Ecto neural progenitor cell (in vitro differentiated cells): ENCODE results near the gene ANKRD1.
A peak's percentile ranks its signal among the peaks of the same experiment; 100 is the strongest.
"Not testable (repeated sequence)": the region's sequence is repeated elsewhere in the genome, so short reads cannot be mapped to it uniquely, and the experiment has no call there.

Experiments used
- DNase-seq: peaks from one replicate; pipeline ENCODE4 v3.0.0-alpha.2; 2018; ENCODE audit warnings: low spot score

Gene ANKRD1

DNA sequence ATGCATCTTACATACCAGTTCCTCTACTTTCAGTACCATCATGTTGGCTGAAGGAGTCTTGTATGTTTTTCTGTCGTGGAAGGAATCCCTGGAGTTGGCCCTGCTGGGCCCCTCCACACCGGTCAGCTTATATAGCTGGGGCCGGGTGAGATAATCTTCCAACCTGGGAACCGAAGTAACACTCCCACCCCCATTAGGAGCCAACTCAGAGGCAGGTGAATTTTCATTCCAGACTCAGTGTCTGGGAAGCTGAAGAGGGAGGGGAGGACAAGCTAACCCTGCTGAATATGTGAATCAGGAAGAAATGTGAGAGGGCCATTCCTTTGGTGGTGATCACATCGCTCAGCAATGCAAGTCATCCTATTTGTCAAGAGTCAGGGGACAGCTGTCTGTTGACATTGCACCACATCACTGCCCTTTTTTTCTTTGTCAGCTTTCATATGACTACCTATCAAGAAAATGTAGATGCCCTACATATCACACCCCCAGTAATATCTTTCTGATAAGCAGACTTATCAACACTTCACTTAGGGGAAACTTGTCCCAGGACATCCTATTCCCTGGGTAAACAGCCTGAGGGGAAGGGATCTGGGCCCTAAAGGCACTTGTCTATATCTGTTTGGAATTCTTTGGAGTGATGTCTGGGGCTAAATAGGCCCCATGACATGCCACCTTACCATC, at the start of gene ANKRD1:
TSS of gene ANKRD1 (minus strand) at position 102 of the 681 bp plus-strand sequence. CDS start at position 42, 60 bp downstream.
- DNase-seq = peak; percentile 52

DNA sequence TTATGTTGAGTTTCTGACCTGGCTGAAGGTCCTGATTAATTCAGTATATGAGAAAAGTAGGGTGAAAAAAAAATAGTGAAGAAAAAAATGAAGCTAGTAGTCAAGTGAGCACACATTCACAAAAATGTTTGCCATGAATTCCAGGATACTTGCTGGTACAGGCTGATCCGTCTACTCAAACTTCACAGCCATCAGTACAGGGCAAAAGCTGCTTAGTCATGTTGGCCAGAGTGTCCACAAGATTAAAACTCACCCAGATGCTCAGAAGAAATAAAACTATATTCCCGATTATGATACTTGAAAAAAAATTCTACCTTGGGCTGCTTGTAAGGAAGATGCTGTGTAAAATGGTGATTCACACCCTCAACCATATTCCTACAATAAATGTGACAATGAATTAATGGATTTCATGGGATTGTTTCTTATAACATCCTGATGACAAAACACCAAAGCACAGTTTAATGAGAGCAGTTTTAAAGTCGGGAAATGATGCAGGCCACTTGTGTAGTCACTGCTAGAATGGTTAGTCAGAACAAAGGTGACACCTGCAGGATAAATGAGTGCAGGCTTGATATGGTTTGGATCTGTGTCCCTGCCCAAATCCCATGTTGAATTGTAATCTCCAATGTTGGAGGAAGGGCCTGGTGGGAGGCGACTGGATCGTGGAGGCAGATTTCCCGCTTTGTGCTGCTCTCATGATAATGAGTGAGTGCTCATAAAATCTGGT, 49.2 kb upstream of the ANKRD1 start:
- no peak for DNase-seq

DNA sequence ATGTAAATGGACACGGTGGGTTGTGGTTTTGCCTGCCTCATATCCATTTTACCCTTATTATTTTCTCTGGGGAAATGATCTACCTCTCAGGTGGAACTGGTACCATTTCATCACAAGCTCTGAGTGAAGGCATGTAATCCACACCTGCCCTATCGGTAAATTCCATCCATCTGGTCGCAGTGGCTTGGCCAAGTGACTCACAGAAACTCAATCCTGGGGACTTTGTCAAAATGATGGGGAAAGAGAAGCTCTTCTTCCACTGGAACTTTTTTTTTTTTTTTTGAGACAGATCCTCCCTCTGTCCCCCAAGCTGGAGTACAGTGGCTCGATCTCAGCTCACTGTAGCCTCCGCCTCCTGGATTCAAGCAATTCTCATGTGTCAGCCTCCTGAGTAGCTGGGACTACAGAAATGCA, 48.2 kb upstream of the ANKRD1 start:
- no peak for DNase-seq

DNA sequence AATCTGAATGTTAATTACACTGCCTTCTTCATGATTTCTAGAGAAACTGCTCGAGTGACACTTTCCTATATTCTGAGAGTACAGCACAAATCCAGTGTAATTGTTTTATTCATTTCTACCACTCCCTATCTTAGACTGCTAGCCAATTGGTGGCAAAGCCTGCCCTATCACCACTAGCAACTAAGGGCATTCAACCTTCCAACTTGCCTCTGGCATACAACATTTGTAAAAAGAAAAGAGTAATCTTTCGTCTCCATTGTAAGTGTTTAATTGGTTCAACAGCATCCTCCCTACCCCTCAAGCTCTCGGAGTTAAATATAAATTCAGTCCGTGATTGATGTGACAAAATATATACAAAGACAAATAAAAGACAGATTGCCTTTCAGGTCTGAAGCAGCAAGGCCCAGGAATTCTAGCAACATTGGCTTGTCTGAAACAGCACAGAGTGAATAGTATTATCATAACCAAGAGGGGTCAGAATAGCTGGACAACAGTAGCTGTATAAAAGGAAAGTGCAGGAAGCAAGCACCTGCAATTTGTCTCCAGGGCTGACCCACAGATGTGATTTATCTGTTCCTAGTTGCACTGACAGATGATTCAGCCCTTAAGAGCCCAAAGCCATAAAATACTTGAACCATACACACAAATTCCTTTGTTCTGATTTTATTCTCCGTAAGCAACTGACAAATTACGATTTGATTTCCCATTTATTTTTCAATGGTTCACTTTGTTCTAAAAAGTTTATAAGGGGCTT, 47.6 kb upstream of the ANKRD1 start:
- no peak for DNase-seq

DNA sequence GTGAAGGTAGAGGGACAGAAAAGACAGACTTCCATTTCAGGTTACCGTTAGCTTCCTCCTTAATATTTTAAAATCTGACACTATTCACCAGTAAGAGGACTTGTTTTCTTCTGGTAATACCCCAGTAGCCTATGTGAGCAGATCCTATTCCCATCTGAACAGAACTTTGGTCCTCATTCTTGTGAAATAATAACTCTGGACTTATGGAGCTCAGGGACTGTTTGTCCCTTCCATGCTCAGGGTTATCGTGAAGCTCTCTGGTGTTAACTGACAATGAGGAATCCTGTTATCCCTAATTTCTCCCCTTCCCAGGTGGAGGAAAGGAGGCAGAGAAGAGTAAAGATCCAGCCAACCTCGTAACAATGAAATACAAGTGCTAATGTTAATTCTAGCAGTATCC, 47.0 kb upstream of the ANKRD1 start:
- no peak for DNase-seq

DNA sequence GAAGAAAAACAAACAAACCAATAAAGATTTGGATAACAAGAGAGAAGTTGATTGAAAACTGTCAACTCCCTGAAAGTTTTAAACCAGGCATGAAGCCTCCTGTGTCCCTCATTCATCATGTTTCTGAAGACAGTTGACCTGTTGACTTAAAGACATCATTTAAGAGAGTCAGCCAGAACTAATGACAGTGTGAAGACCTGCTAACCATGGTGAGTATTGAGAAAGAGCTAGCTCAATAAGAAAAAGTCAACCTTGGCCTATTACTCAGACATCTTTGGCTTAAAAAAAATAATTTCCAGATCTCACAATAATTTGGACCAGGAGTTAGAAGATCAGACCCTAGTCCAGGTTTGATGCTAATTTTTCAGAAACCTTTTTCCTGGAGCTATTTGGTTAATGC, 45.3 kb upstream of the ANKRD1 start:
- no peak for DNase-seq

DNA sequence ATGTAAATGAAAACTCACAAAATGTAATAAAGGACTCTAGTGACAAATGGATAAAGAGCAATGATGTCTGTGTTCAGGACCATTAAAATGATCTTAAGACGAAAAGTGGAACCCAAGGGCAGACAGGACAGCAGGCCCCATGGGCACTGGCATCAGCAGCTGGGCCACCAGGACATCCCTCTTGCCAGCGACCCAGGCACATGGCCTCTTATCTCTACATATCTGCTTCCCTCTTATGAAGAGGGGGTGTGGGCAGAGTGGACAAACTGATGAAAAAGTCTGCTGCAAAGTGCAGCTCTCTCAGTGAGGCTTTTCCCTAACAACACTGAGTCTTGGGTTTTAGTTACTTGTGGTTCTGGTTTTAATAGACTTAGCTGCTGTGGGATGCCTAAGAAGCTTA, 44.8 kb upstream of the ANKRD1 start:
- DNase-seq = no peak

DNA sequence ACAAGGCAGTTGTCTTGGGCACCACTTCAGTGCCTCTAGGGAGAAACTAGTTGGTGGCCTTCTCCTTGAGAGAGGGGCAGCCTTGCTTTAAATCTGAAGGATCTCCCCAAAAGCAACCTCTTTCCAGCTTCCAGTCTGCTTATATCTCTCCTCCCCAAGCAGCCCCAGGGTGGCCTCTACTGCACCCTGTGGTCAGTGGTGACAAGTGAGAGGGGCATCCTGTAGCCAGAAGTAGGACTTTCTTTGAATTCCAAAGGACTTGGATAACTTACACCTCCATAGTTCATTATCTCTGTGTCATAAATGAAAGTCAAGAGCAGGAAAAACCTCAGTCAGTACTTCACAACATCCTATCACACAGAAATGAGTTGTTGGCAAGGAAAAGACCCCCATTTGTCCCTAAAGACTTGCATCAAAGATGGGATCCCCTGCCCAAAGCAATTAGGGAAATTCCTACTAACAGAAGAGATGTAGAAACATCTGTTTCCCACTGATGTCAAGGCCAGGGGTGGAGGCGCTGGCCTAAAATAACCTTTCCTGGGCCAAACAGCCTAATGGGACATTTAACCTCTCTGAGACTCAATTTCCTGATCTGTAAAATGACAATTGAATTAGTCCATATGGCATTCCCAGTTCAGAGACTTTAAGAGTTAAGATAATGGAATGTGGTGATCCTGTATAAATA, 44.0 kb upstream of the ANKRD1 start:
- no peak for DNase-seq

DNA sequence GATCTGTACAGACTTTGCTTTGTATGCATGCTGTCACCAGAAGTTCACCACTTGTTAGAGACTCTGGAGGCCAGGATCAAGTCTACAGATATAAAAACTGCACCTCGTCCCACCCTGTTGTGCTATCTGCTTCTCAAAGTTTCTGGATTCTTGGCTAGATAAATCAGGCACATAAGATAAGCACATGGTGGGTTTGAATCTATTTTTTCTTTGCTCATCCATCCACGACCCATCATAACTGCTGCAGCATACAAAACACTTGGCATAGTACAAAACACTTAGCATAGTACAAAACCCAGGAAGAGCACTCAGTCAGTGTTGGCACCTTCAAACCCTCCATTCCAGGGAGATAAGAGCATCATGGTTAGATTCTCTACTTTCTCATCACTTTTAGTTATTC, 42.4 kb upstream of the ANKRD1 start:
- DNase-seq = no peak

DNA sequence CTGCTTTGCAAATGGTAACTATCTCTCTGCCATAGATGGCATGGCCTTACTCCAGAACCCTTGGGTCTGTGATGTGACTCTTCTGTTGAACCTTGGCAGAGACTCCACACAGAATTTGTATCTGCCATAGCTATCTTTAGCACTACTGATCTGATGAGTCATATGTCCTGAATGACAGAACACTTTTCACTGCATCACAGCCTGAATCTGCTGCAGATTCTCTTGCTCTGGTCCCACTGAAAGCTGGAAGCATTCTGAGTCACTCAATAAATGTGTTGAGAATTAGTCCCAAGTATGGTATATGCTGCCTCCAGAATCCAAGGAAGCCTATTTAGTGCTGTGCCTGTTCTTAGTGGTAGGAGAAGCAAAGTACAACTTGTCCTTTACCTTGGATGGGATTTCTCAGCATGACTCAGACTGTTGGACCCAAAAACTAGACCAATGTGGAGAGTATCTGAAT, 39.5 kb upstream of the ANKRD1 start:
- DNase-seq = no peak

DNA sequence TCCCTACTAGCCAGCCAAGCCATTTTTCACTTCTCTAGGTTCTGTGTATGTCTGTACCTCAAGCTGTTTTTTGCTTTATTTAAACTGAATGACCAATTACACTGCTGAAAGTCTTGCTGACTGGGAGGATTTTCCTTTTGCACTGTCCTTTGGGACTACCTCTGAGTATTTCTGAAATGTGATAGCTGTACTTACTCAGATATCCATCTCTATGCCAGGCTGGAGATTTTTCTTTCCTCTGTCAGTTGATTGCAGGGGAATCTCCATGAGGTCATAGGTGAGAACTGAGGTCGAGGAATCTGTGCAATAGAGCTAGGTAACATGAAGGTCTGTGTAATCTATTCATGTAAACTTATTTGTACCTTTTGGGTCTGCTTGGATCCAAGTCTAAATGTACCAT, 38.9 kb upstream of the ANKRD1 start:
- no peak for DNase-seq

DNA sequence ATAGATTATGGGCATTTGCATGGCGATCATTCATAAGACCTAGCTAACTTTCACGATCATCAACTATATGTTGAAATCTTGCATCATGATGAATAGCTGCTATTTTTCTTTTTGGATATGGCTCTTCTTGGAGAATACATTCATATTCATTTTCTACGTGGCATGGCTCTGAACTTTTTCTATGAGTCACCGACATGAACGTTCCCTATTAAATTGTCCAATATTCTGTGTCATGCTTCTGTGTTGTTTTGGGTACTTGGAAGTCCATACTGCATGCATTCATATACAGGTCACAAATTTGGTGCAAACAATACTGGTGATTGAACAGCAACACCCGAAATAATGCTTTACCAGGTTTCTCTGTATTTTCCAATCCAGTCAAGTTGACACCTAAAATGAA, 37.9 kb upstream of the ANKRD1 start:
- no peak for DNase-seq

DNA sequence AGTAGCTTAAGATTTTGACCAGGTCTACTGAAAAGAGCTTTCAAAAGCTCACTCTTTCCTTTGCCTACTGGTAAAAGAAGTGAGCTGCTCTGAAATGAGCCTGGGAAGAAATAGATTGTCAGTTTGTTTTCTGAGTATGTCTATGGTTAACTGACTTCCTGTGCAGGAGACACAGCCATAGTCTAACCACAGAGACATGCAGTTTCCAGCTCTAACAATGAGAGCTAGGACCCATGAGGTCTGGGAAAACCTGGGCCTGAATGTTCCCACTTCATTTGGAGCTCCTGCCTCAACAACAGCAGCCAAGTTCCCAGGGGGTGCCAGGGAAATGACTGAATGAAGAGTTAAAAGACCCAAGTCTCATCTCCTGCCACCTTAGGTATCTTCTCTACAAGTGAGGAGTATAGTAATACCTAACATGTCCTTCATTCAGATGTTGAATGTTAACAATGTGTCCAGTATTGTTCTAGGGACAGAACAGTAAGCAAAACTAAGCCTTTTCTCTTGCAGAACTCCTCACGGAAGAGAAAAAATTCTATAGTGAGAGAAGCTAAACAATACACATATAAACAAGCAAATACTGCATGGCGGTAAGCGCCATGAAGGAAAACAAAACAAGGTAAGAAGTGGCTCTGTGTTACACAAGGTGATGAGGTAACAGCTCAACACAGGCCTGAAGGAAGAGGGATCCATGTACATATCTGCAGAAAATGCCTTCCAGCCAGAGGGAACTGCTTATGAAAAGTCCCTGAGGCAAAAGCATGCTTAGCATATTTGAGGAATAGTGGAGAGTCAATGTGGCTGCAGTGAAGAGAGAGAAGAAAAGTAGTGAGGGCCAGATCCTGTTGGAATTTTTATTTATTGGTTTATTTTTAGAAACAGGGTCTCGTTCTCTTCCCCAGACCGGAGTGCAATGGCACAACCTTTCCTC, 26.4 kb upstream of the ANKRD1 start:
- DNase-seq = no peak

DNA sequence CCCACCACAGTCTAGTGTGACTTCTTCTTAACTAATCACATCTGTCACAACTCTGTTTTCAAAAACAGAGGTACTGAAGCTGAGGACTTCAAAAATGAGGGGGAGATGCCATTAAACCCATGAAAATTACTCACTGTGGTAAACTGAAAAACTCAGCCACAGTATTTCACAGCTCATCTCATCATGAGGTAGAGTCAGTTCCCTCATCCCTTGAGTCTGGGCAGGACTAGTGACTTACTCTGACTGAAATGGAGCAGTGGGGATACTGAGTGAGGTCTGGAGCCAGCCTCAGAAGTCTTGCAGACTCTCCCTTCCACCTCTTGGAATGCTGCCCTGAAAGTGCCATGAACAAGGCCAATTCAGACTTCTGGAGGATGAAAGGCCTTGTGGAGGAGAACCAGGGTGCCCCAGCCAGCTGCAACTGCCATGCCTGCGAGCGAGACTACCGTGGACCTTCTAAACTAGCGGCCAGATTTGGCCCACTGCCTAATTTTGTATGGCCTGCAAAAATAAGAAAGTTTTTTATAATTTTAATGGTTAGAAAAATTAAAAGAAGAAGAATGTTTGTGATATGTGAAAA, 24.7 kb upstream of the ANKRD1 start:
- no peak for DNase-seq

DNA sequence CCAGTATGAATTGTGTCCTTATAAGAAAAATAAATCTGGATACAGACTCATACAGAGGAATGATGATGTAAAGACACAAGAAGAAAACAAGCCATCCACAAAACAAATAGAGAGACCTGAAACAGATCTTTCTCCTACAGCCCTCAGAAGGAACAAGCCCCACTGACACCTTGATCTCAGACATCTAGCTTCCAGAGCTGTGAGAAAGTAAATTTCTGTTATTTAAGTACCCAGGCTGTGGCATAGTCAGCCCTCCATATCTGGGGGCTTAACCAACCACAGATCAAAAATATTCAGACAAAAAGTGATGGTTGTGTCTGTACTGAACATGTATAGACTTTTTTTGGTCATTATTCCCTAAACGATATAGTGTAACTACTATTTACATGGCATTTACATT, 23.9 kb upstream of the ANKRD1 start:
- no peak for DNase-seq

DNA sequence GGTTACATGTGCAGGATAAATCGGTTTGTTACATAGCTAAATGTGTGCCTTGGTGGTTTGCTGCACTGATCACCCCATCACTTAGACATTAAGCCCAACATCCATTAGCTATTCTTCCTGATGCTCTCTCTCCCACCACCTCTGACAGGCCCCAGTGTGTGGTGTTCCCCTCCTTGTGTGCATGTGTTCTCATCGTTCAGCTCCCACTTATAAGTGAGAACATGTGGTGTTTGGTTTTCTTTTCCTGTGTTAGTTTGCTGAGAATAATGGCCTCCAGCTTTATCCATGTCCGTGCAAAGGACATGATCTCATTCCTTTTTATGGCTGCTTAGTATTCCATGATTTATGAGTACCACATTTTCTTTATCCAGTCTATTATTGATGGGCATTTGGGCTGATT, 22.1 kb upstream of the ANKRD1 start:
- DNase-seq = not testable (repeated sequence)

DNA sequence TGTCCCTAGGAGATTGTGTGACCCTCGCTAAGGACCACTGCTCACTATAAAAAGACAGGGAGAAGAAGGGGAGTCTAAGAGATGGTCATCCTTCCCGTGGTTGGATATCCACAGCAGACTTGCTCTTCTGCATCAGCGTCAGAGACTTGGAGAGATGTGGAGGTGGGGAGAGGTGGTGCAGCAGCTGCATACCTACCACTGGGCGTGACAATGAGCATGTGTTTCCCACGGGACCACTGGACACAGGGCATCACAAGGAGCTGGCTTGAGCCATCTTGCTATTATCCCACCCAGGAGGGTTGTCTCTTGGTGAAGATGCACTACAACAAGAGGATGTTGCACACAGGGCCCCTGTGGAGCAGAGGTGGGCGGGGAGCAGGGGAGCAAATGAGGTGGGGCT, 18.8 kb upstream of the ANKRD1 start:
- no peak for DNase-seq

DNA sequence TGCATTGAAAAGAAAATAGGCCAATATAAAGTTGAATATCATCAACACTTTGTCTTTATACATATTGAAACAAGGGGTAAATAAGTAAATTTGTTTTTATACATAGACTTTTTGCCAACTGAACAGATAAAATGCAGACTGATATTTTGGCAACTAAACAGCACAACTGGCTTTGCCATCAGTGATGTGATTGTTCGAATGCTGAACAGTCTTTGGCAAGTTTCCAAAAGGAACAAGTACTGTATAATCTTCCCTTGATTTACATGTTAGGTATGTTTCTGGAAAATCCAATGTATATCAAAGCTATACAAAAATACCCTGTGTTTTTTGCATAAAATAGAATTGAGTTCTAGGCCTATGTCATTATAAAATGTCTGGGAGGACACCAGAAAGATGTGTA, 18.2 kb upstream of the ANKRD1 start:
- no peak for DNase-seq

DNA sequence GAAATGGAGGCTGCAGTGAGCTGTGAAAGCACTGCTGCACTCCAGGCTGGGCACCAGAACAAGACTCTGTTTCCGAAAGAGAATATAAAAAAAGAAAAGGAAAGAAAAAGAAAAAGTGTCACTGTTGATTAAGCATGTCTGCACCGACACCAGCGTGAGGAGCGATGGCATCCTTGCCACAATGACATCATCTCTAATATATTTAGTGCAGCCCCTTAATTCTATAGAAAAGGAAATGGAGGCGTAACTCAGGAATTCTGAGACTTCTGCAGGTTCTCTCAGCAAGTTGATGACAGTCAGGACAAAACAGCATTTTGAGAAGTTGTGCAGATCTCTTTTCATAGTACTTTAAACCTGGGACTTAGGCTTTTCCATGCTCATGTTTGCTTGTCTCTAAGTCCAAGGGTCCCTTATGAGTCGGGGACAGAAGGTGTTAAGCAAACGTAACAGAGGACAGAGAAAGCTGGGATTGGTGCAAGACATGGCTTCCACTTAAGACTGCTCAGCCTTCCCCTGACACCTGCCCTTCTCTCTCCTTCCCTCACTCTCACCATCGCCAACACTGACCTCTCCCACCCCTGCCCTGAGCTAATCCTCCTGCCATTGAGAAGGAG, 16.9 kb upstream of the ANKRD1 start:
- no peak for DNase-seq

DNA sequence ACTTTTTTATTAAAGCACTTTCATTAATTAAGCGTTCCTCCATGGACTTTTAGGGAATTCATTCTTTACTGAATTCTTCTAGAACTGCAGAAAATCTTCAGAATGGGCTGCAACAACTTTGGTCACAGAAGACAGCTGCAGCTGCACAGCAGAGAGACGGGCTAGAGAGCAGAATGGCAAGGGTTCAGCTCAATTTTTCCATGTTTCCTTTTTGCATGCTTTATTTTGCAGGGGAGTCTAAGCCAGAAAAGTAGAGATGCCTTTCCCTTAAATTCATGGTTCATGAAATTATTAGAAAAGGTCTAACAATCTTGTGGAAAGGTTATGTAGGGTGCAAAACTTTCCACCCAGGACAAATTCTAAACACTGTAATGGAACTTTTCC, 15.4 kb upstream of the ANKRD1 start:
- DNase-seq = no peak
